B cell (primary cell): Measurements from ENCODE around the gene POU4F3.

Source experiments
- EZH2 ChIP-seq: IDR thresholded peaks from 2 replicates; pipeline ENCODE4 v1.6.1; 2012; ENCODE audit warnings: borderline replicate concordance, low read depth, mild to moderate bottlenecking, moderate library complexity, low read length; ENCODE audit not compliant: insufficient read depth, poor library complexity, severe bottlenecking
- TF ChIP-seq, protein P1 (sequence below): fragments of 200-600 bp; IDR thresholded peaks from one replicate; pipeline ENCODE4 v1.8.0; 2022; ENCODE audit warnings: antibody characterized with exemption, mild to moderate bottlenecking

GRCh38 chr5:146313027-146313426 is 25.6 kb upstream of the POU4F3 start:
- TF ChIP-seq, protein P1, sequence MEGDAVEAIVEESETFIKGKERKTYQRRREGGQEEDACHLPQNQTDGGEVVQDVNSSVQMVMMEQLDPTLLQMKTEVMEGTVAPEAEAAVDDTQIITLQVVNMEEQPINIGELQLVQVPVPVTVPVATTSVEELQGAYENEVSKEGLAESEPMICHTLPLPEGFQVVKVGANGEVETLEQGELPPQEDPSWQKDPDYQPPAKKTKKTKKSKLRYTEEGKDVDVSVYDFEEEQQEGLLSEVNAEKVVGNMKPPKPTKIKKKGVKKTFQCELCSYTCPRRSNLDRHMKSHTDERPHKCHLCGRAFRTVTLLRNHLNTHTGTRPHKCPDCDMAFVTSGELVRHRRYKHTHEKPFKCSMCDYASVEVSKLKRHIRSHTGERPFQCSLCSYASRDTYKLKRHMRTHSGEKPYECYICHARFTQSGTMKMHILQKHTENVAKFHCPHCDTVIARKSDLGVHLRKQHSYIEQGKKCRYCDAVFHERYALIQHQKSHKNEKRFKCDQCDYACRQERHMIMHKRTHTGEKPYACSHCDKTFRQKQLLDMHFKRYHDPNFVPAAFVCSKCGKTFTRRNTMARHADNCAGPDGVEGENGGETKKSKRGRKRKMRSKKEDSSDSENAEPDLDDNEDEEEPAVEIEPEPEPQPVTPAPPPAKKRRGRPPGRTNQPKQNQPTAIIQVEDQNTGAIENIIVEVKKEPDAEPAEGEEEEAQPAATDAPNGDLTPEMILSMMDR, result no peak
- TF ChIP-seq EZH2, result no peak
